Measurements from ENCODE around the gene QRICH2. TPM values are rescaled to one million over a fixed set of nuclear protein-coding genes. Genes with fewer than 3 reads are reported as not detected.
"Not testable (repeated sequence)": the region's sequence is repeated elsewhere in the genome, so short reads cannot be mapped to it uniquely, and the experiment has no call there.

QRICH2 gene
- 2.1 TPM for total RNA-seq

- no peak for DNase-seq
These were observed at the start of gene QRICH2 for GRCh38 chr17:76307966-76308338. Gene QRICH2, minus strand, starts transcription at chr17:76308276. Its CDS starts 278 bp downstream, at chr17:76307998.

DNA sequence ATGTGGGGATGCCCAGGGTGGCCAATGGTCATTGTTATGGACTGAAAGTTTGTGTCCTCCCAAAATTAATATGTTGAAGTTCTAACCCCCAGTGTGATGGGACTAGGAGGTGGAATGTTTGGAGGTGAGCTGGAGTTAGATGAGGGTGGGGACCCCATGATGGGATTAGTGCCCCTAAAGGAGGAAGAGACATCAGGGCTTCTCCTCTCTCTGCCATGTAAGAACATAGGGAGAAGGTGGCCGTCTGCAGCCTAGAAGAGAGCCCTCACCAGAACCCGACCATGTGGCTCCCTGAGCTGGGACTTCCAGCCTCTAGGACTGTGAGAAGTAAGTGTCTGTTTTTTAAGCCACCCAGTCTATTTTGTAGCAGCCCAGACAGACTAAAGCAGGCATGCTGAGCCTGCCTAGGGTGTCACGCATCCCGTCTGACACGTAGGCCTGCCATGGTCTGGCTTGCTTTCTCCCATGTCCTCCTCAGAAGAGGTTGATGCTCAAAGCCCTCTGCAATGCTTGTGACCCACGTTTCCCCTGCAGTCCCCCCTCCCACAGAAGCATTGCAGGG is 49.6 kb upstream of the QRICH2 start:
- DNase-seq = no peak

GRCh38 chr17:76356803-76357456 is 48.9 kb upstream of the QRICH2 start:
- DNase-seq = no peak

- no peak for DNase-seq
These were observed 46.8 kb upstream of the QRICH2 start for GRCh38 chr17:76354747-76355310.

DNA sequence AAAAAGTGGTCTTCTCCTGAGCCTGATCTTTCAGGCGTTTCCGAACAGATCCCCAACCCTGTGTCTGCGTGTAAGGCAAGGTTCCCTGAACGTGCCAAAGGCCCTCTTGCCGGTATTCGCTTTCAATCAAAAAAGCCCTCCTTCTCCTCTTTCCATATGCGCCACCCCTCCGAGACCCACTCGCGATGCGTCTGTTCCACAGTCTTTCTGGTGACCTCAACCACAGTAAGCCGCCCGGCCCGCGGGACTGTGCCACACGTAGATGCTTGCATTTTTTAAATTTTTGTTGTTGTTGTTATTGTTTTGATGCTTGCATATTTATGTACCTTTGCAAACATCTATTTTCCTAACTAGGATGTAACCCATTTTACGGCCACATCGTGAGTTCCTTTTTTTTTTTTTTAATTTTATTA is 46.2 kb upstream of the QRICH2 start:
- no peak for DNase-seq

DNA sequence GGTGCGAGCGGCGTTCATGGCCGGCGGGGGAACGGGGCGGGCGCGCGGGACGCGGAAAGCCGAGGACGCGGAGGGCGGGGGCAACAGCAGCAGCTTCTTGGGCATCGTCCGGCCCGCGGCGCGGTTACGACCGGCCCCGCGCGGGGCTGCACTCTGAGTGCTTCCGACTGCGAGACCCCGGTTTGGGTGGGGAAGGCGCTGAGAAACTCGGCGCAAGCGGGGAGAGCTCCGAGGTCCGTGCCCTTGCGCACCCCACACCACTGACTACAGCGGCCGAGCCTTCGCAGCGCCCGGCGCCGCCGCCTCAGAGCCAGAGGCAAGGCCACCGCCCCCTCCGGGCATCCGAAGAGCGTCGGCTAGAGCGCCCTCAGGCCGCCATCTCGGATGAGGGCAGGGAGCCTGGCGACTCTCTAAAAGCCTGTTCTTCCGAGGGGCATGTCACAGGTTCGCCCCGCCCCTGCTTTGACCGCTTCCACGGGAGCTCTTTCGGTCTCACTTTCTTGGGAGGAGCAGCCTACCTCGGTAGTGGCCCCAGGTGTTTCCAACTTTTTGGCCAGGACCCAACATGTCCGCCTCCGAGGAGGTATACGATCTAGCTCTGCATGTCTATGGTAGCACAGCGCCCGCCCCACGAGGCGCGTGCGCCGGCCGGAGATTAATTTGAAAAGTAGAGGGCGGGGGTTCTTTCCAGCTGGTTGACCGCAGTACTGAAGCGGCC is 45.7 kb upstream of the QRICH2 start, which contains the start of gene PRPSAP1:
Gene PRPSAP1, minus strand, starts transcription at position 318 of the 718 bp plus-strand sequence. Its CDS starts 213 bp downstream, at position 105.
- peak; percentile 95 for DNase-seq

GRCh38 chr17:76353004-76353598 is 45.0 kb upstream of the QRICH2 start:
- no peak for DNase-seq

DNA sequence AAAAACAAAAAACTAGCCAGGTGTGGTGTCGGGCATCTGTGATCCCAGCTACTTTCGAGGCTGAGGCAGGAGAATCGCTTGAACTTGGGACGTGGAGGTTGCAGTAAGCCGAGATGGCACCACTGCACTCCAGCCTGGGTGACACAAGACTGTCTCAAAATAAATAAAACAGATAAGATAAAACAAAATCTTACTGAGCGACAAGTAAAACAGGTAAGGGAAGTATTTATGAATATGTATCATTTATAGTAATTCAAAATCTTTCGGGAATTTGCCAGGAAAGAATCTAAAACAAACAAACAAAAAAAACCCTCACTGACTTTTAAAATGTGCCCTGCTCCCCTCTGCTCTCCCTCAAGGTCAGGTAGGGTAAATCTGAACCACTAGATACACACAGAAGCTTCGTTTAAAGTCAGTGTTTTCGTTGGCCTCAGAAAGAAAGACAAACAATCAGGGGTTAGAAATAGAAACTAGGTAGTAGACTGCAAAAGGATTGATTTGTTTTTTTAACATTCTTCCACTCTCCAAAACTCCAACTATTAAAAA is 43.5 kb upstream of the QRICH2 start:
- no peak for DNase-seq

DNA sequence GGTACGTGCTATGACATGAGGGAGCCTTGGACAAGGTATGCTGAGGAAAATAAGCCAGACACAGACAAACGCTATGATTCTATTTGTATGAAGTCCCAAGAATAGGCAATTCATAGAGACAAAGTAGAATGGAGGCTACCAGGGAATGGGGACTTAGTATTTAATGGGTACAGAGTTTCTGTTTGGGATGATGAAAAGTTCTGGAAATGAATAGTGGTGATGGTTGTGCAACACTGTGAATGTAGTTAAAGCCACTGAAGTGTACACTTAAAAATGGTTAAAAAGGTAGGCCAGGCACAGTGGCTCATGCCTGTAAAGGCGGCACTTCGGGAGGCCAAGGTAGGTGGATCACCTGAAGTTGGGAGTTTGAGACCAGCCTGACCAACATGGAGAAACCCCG is 42.4 kb upstream of the QRICH2 start:
- DNase-seq = no peak

- DNase-seq = not testable (repeated sequence)
These were observed 38.9 kb upstream of the QRICH2 start for GRCh38 chr17:76346936-76347335.

DNA sequence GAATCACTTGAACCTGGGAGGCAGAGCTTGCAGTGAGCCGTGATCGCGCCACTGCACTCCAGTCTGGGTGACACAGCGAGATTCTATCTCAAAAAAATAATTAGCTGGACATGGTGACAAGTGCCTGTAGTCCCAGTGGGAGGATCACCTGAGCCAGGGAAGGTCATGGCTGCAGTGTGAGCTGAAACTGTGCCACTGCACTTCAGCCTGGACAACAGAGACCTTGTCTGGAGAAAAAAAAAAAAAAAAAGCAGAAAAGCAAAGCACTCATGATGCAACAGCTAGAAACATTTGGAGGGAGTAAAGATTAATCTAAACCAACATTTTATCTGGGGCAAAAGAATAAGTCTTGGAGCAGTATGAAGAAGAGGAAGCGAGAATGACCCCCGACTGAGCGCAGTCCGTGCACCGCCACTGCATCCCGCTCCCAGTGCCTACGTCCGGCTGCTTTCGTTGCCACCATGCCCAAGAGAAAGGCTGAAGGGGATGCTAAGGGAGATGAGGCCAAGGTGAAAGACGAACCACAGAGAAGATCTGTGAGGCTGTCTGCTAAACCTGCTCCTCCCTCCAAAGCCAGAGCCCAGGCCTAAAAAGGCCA is 37.4 kb upstream of the QRICH2 start:
- DNase-seq = no peak

DNA sequence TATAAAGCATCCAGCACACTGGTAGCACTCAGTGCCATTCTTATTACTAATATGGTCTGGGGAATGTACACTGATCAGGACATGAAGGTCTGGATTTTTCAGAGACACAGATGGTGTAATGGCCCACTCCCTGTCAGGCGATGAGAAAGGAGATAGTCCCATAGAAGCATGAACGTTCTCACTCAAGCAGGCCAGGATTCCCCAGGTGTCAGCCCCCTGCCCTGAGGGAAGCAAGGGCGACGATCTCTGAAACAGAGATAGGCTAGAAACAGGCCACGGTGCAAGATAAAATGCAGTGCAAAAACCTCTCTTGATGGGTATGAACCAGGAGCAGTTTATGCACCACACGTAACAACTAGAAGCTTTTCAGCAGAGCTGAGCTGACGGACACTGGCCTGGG is 35.0 kb upstream of the QRICH2 start:
- no peak for DNase-seq

DNA sequence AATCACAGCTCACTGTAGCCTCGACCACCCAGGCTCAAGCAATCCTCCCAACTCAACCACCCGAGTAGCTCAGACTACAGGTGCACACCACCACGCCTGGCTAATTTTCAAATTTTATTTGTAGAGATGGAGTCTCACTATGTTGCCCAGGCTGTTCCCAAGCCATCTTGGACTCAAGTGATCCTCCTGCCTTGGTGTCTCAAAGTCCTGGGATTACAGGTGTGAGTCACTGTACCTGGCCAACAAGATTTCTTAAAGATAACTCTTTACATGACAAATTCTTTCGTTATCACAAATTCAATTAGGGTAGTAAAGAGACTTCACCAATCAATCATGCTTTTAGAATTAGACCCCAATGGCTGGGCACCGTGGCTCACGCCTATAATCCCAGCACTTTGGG is 33.2 kb upstream of the QRICH2 start:
- no peak for DNase-seq

- DNase-seq = no peak
These were observed 29.3 kb upstream of the QRICH2 start for GRCh38 chr17:76337413-76337777.

GRCh38 chr17:76336756-76337412 is 28.8 kb upstream of the QRICH2 start:
- no peak for DNase-seq

GRCh38 chr17:76335716-76336381 is 27.8 kb upstream of the QRICH2 start:
- DNase-seq = no peak

DNA sequence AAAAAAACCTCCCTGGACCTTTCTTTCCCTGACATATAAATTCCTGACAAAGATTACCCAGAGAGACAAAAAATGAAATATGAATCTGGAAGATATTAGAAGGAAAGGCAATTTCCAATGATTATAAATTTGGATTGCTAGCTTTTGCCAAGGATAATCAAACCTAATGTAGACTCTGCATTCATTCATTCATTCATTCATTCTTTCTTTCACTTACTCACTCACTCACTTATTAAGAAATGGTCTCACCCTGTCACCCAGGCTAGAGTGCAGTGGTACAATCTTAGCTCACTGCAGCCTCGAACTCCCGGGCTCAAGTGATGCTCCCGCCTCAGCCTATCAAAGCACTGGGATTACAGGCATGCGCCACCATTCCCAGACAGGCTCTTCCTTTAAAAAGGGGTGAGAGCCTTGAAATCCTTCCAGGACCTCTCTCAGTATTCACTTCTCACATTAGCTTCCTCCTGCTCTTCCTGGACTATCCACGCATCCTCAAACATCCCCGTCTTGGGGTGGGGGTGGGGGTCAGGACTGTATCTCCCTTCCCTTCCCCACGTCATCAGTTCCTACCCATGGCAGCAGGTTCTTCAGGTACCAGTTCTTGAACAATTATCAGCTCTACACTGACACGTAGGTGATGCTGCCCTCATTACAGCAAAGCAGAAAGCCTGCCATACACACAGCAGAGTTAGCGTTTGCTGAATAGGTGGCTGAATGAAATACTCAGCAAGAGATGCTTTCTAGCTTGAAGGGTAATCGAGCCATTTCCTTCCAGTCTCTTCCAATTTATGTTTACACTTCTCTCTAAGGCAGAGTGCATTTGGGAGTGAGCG is 25.8 kb upstream of the QRICH2 start:
- no peak for DNase-seq

DNA sequence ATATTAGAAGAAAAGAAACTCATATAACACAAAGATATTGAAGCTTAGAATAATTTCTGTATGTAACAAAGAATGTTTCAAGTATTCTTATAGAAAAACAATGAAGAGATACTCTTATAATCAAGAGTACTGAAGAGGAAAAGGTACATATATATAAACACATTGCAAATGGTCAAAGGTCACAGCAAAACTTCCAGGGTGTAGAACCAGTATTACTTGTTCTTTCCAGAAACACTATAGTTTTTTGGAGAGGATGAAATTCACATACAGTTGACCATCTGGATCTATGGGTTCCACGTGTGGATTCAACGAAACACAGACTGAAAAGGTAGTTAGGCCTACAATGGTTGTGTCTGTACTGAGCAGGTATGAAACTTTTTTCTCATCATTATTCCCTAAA is 23.0 kb upstream of the QRICH2 start:
- no peak for DNase-seq

DNA sequence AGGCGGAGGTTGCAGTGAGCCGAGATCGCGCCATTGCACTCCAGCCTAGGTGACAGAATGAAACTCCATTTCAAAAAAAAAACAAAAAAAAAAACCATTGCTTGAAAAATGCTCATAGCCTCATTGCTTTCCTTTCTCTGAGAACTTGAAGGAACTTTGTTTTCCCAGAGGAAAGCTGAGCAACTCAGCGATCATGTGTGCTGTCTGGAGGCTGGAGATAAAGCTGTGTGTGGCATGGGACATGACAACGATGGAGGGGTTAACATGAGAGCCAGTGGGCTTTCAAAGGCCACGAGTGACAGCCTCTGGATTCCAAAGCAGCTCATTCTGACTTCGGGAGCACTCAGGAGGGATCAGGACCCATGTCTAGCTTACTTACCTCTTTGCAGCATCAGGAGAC is 21.6 kb upstream of the QRICH2 start:
- DNase-seq = no peak

- DNase-seq = no peak
These were observed 19.6 kb upstream of the QRICH2 start for GRCh38 chr17:76327696-76328095.
